H1 (cell line): ENCODE data around the gene STAT2.
"Not testable (repeated sequence)": the region's sequence is repeated elsewhere in the genome, so short reads cannot be mapped to it uniquely, and the experiment has no call there.

Experiments used
- POLR2AphosphoS5 ChIP-seq: IDR thresholded peaks from 2 replicates; pipeline ENCODE4 v1.6.1; 2011; ENCODE audit warnings: low read depth, low read length
- ZNF274 ChIP-seq: IDR thresholded peaks from 2 replicates; pipeline ENCODE4 v1.7.0; 2012; ENCODE audit warnings: low read length, borderline replicate concordance; ENCODE audit errors: extremely low read depth

GRCh38 chr12:56404227-56404626 is 44.3 kb upstream of the STAT2 start:
- not testable (repeated sequence) for TF ChIP-seq POLR2AphosphoS5, ZNF274
